RWPE2 (cell line): ENCODE data around the gene GALNT10.

Experiments used
- ATAC-seq: fragments of 200-7000 bp; cut with Tn5 transposase; 3 replicates; pipeline ENCODE4 v1.9.1; 2021; ENCODE audit warnings: low read depth
- DNase-seq: peaks from one replicate; pipeline ENCODE4 v3.0.0-alpha.2; 2020; ENCODE audit warnings: low spot score
- H3K27ac ChIP-seq: fragments of 450-650 bp; 2 replicates; pipeline ENCODE4 v1.5.1; 2017; ENCODE audit warnings: mild to moderate bottlenecking; ENCODE audit not compliant: poor library complexity, severe bottlenecking
- H3K27me3 ChIP-seq: fragments of 250-450 bp; sonication (Bioruptor Pico); 2 replicates; pipeline ENCODE4 v1.5.1; 2021; ENCODE audit warnings: mild to moderate bottlenecking, moderate library complexity; ENCODE audit not compliant: insufficient read depth, poor library complexity, severe bottlenecking
- H3K36me3 ChIP-seq: fragments of 250-450 bp; sonication (Bioruptor Pico); 2 replicates; pipeline ENCODE4 v1.5.1; 2020; ENCODE audit warnings: low read depth, mild to moderate bottlenecking, moderate library complexity
- H3K4me1 ChIP-seq: fragments of 250-450 bp; sonication (Bioruptor Pico); 2 replicates; pipeline ENCODE4 v1.5.1; 2021; ENCODE audit warnings: mild to moderate bottlenecking, moderate library complexity; ENCODE audit not compliant: insufficient read depth, poor library complexity, severe bottlenecking
- H3K4me3 ChIP-seq: fragments of 250-450 bp; sonication (Bioruptor Pico); 2 replicates; pipeline ENCODE4 v1.5.1; 2021; ENCODE audit warnings: mild to moderate bottlenecking, moderate library complexity; ENCODE audit not compliant: severe bottlenecking
- H3K9me3 ChIP-seq: fragments of 250-450 bp; sonication (Bioruptor Pico); 2 replicates; pipeline ENCODE4 v1.5.1; 2021; ENCODE audit warnings: mild to moderate bottlenecking, moderate library complexity; ENCODE audit not compliant: severe bottlenecking
- CTCF ChIP-seq: fragments of 450-650 bp; IDR thresholded peaks from one replicate; pipeline ENCODE4 v1.5.1; 2017; ENCODE audit warnings: mild to moderate bottlenecking, moderate library complexity; ENCODE audit not compliant: poor library complexity, severe bottlenecking

GALNT10 gene

DNA sequence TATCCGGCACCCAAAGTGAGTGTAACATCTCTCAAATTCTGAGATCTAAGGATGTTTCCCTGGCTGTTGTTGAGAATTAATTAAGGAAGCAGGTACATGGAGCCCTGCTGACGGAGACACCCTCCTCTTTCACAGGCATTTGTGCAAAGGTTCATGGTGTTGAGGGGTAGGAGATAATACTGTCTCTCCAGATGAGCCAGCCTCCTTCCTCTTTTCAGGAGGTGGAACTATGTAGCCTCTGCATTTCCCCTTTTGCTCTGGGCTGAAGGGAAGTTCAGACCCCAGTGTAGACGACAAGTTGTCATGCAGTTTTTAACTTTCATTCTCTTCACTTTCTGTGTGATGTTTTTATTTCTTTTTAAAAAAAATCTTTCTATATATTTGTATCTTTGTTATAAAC is 107.5 kb downstream of the GALNT10 start:
- ATAC-seq (no peak), DNase-seq (no peak)
- no peak overlapping the region for H3K27ac ChIP-seq
- H3K4me3 ChIP-seq = no peak overlapping the region
- no peak for TF ChIP-seq CTCF
- no peaks in the 10 kb centered on the region for H3K27me3 ChIP-seq
- H3K36me3 ChIP-seq = peaks cover 27% of the 10 kb centered on the region; the same call in 1 of the 2 replicates
- H3K9me3 ChIP-seq = no peaks in the 10 kb centered on the region
- peaks cover 13% of the 10 kb centered on the region for H3K4me1 ChIP-seq

DNA sequence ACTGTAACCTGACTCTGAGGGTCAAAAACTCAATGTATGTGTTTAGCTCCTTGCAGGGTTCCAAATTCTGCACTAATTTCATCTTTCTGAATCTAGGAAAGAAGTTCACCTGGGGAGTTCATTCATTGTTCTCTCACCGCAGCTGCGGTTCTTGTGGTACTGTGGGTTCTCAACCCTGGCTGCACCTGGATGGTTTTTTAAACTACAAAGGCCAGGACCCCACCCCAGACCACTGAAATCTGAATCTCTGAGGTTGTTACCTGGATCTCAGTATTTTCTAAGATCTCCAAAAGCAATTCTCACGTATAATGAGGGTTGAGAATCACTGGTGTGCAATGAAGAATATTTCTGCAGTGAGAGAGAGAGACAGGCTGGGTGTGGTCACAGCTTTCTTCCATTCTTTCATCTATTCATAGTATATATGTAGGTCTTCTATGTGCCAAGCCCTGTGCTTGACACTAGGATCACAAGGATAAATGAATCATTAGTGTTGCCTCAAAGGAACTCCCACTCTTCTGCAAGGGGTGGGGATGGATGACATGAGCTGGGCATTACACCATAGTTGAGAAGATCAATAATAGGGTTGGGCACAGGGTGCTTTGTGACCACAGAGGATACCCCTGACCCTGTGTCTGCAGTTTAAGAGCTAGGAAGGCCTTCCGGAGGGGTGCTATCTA is 109.8 kb downstream of the GALNT10 start:
- no peak for ATAC-seq
- Histone ChIP-seq H3K27ac (no peak overlapping the region), H3K36me3 (peaks cover 38% of the 10 kb centered on the region), H3K27me3 (no peaks in the 10 kb centered on the region), H3K4me3 (no peak overlapping the region), H3K9me3 (no peaks in the 10 kb centered on the region), H3K4me1 (peaks cover 13% of the 10 kb centered on the region)
- DNase-seq = no peak
- TF ChIP-seq CTCF = no peak

DNA sequence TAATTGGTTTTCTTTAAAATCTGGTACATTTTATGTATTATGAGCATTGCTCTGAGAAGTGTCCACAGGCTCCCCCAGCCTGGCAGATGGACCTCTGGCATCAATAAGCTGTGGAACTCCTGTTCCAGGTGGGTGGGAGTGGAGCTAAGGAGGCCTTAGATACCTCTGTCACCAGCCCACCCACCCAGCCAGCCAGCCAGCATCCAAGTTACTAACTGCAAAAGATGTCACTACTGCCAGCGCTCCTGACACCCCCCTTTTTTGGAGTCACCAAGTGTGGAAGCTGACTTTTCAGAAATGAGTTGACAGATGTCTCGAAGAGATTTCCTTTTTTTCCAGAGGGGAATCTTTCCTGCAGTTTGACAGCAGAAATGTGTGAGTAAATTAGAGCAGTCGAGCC is 111.2 kb downstream of the GALNT10 start:
- ATAC-seq = no peak
- Histone ChIP-seq H3K36me3 (peaks cover 42% of the 10 kb centered on the region), H3K4me1 (peaks cover 7% of the 10 kb centered on the region), H3K27ac (no peak overlapping the region), H3K4me3 (no peak overlapping the region), H3K27me3 (no peaks in the 10 kb centered on the region), H3K9me3 (no peaks in the 10 kb centered on the region)
- no peak for TF ChIP-seq CTCF
- DNase-seq = no peak

DNA sequence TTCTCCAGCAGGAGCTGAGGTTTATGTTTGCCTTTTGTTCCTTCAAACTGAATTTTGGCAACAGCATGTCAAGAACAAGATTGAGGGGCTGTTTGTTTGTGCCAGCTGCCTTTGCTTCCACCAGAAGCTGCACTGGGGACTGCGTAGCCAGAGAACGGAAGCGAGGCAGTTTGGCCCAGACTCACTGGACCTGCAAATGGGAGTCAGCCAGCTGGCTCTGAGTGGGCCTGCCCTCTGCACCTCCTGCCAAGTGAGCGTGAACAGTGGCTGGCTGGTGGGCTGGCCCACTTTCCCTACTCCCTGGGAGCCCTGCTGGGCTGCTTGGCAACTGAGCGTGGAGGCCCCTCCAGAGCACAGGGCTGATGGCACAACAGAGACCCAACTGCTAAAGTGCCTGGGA is 111.6 kb downstream of the GALNT10 start:
- TF ChIP-seq CTCF = no peak
- H3K4me3 ChIP-seq = no peak overlapping the region
- no peaks in the 10 kb centered on the region for H3K9me3 ChIP-seq
- H3K27ac ChIP-seq = no peak overlapping the region
- ATAC-seq (no peak), DNase-seq (no peak)
- no peaks in the 10 kb centered on the region for H3K27me3 ChIP-seq
- H3K36me3 ChIP-seq = peaks cover 42% of the 10 kb centered on the region
- H3K4me1 ChIP-seq = peaks cover 4% of the 10 kb centered on the region

DNA sequence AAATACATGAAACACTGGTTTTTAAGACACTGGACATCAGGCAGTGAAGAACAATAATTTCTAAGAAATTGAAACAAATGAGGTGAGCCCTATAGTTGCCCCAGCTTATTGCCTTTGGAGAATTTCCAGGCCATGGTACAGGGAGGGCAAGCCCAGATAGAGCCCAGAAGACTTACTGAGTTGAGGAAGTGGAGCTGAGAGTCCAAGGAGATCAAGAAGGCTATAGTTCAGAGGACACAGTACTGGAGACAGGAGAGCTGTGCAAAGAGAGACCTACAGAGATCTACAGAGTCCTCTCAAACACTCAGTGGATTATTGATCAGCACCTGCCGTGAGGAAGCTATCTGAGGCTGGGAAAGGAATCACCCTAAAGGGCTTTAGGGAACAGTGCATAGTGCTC is 112.6 kb downstream of the GALNT10 start:
- DNase-seq = no peak
- no peak overlapping the region for H3K27ac ChIP-seq
- peaks cover 1% of the 10 kb centered on the region for H3K4me1 ChIP-seq
- H3K9me3 ChIP-seq = no peaks in the 10 kb centered on the region
- no peak overlapping the region for H3K4me3 ChIP-seq
- H3K36me3 ChIP-seq = peaks cover 35% of the 10 kb centered on the region
- no peak for ATAC-seq
- no peak for TF ChIP-seq CTCF
- no peaks in the 10 kb centered on the region for H3K27me3 ChIP-seq
